CD4-positive, alpha-beta T cell (primary cell): ENCODE data around the gene UNC5B. TPM values are rescaled to one million over a fixed set of nuclear protein-coding genes. Genes with fewer than 3 reads are reported as not detected.

ENCODE experiments used
- ATAC-seq: fragments of 200-7000 bp; cut with Tn5 transposase; one replicate; pipeline ENCODE4 v1.10.0; 2022; ENCODE audit warnings: mild to moderate bottlenecking; ENCODE audit not compliant: poor library complexity
- CTCF ChIA-PET: fragments of 350-600 bp; sonication (Branson Sonifier 250); formaldehyde crosslinking; loops from one replicate; lab custom pipeline; 2021; ENCODE audit warnings: antibody characterized with exemption, inconsistent platforms; lab: Charles Lee
- POLR2A ChIA-PET: fragments of 350-600 bp; sonication (Branson Sonifier 250); formaldehyde crosslinking; loops from one replicate; lab custom pipeline; 2021; ENCODE audit warnings: antibody characterized with exemption, inconsistent platforms; lab: Charles Lee
- DNase-seq, 14 experiments: peaks; one replicate each; pipeline ENCODE4 v3.0.0-alpha.2; 2013 to 2020; ENCODE audit warnings: mixed read lengths in 2 of 14
- H3K27ac ChIP-seq, 2 donors: one replicate each; pipeline versions ENCODE4 v1.5.1 to v1.7.0; 2013; ENCODE audit warnings: low read length in 2 of 2, low read depth in 1 of 2, mild to moderate bottlenecking in 1 of 2
- H3K27me3 ChIP-seq, 2 experiments: 1 replicate in 1 of 2; 2 replicates in 1 of 2; pipeline versions ENCODE4 v1.6.1 to v1.7.0; 2013; ENCODE audit warnings: low read length in 2 of 2, control low read depth in 1 of 2, mild to moderate bottlenecking in 1 of 2, moderate library complexity in 1 of 2; ENCODE audit not compliant: insufficient read depth in 2 of 2, control insufficient read depth in 1 of 2
- H3K36me3 ChIP-seq: one replicate; pipeline ENCODE4 v1.6.1; 2013; ENCODE audit warnings: low read length, control low read depth; ENCODE audit not compliant: insufficient read depth
- H3K4me1 ChIP-seq: one replicate; pipeline ENCODE4 v1.6.1; 2013; ENCODE audit warnings: low read length, control low read depth; ENCODE audit not compliant: insufficient read depth
- H3K4me3 ChIP-seq: one replicate; pipeline ENCODE4 v1.5.1; 2013; ENCODE audit warnings: mild to moderate bottlenecking, low read length, moderate library complexity
- H3K9me3 ChIP-seq, 2 experiments: 1 replicate in 1 of 2; 2 replicates in 1 of 2; pipeline versions ENCODE4 v1.6.1 to v1.7.0; 2013; ENCODE audit warnings: low read length in 2 of 2, mild to moderate bottlenecking in 2 of 2, control low read depth in 1 of 2, moderate library complexity in 1 of 2; ENCODE audit not compliant: control insufficient read depth in 1 of 2, insufficient read depth in 1 of 2
- H3K27ac Mint-ChIP-seq: one replicate; pipeline ENCODE4 v1.8.0; 2020; ENCODE audit warnings: mixed read lengths
- H3K27me3 Mint-ChIP-seq: one replicate; pipeline ENCODE4 v1.8.0; 2021; ENCODE audit warnings: mixed read lengths
- H3K36me3 Mint-ChIP-seq: one replicate; pipeline ENCODE4 v1.8.0; 2021; ENCODE audit warnings: low read depth, mixed read lengths
- H3K4me1 Mint-ChIP-seq: one replicate; pipeline ENCODE4 v1.8.0; 2021; ENCODE audit warnings: low read depth, mixed read lengths
- H3K4me3 Mint-ChIP-seq: one replicate; pipeline ENCODE4 v1.8.0; 2020; ENCODE audit warnings: mild to moderate bottlenecking, mixed read lengths
- H3K9me3 Mint-ChIP-seq: one replicate; pipeline ENCODE4 v1.8.0; 2020; ENCODE audit warnings: mixed read lengths
- intact Hi-C, 2 experiments: fragments of 100-400 bp; cut with DNase I in 1 of 2; cut with micrococcal nuclease in 1 of 2; formaldehyde crosslinking; loops; one replicate each; pipeline versions ENCODE4 v1.15.1 to v1.9.0; 2023 to 2025; cut with DNase I, micrococcal nuclease
- total RNA-seq, 174 experiments: library from RNA in 2 of 174; stranded (reverse) in 2 of 174; gene quantifications; one replicate each; pipeline ENCODE4 v1.2.3 and lab custom pipeline; 2021 to 2026
- TF ChIP-seq, protein P1 (sequence below): fragments of 200-600 bp; IDR thresholded peaks from one replicate; pipeline ENCODE4 v1.8.0; 2022; ENCODE audit warnings: antibody characterized with exemption, mild to moderate bottlenecking

UNC5B gene
- total RNA-seq, 2 experiments from 2014 or later: 0.03 TPM; not detected in 1

DNA sequence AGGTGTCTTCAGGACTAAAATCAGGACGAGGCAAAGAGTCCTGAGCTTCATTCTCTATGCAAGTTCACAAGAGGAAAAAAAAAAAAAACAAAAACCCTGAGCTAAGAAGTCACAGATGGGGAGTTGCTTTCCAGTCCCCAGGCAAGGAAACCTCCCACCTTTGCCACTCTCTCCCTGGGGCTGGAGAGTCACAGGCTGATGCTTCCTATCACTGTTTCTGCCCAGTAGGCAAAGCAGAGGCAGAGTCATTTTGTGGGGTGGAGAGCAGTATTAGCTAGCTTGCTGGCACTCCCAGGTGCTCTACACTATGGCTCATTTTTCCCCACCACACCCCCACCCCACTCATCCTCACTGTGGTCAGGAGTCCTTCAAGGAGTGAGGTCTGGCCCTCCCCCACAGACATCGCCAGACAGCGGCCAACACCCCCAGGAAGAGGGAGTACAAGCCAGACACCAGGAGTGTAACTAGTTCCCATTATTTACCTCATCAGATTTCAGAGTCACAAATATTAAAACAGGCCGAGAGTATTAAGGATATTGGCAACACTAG lies 34.6 kb upstream of the UNC5B start:
- no peak for DNase-seq
- Mint-ChIP-seq H3K27me3 (no peaks in the 10 kb centered on the region), H3K36me3 (no peaks in the 10 kb centered on the region), H3K27ac (no peak overlapping the region), H3K9me3 (no peaks in the 10 kb centered on the region), H3K4me1 (no peaks in the 10 kb centered on the region), H3K4me3 (no peak overlapping the region)
- ATAC-seq: no peak
- Histone ChIP-seq H3K36me3 (no peaks in the 10 kb centered on the region), H3K4me3 (no peak overlapping the region), H3K4me1 (no peaks in the 10 kb centered on the region), H3K27ac (no peak overlapping the region), H3K9me3 (no peaks in the 10 kb centered on the region), H3K27me3 (no peaks in the 10 kb centered on the region)
- intact Hi-C loops: no loop called here
- ChIA-PET POLR2A (no interaction called here), CTCF (no interaction called here)
- TF ChIP-seq, protein P1, sequence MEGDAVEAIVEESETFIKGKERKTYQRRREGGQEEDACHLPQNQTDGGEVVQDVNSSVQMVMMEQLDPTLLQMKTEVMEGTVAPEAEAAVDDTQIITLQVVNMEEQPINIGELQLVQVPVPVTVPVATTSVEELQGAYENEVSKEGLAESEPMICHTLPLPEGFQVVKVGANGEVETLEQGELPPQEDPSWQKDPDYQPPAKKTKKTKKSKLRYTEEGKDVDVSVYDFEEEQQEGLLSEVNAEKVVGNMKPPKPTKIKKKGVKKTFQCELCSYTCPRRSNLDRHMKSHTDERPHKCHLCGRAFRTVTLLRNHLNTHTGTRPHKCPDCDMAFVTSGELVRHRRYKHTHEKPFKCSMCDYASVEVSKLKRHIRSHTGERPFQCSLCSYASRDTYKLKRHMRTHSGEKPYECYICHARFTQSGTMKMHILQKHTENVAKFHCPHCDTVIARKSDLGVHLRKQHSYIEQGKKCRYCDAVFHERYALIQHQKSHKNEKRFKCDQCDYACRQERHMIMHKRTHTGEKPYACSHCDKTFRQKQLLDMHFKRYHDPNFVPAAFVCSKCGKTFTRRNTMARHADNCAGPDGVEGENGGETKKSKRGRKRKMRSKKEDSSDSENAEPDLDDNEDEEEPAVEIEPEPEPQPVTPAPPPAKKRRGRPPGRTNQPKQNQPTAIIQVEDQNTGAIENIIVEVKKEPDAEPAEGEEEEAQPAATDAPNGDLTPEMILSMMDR: no peak

DNA sequence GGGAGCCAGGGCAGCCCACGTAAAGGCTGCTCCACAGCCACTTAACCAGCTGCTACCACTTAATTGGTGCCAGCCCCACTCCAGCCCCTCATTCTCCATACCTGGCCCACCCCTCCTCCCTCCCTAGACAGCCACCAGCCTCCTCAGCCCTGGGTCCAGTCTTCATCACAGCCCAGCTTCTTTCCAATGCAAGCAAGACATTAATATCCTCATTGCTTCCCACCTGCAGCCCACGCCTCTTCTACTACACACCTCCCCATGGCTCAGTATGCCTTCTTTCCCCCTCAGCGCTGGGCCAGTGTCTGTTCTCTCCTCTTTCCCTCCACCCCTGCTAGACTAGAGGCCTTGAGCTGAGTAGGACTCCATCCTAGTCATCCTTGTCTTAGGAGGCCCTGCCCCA lies 33.5 kb upstream of the UNC5B start:
- Histone ChIP-seq H3K4me1 (no peaks in the 10 kb centered on the region), H3K4me3 (no peak overlapping the region), H3K36me3 (no peaks in the 10 kb centered on the region), H3K9me3 (no peaks in the 10 kb centered on the region), H3K27ac (no peak overlapping the region), H3K27me3 (no peaks in the 10 kb centered on the region)
- Mint-ChIP-seq H3K4me3 (no peak overlapping the region), H3K27ac (no peak overlapping the region), H3K36me3 (no peaks in the 10 kb centered on the region), H3K4me1 (no peaks in the 10 kb centered on the region), H3K27me3 (no peaks in the 10 kb centered on the region), H3K9me3 (no peaks in the 10 kb centered on the region)
- ChIA-PET POLR2A (no interaction called here), CTCF (no interaction called here)
- no peak for ATAC-seq
- intact Hi-C loops: no loop called here
- DNase-seq: no peak
- TF ChIP-seq, protein P1: no peak

DNA sequence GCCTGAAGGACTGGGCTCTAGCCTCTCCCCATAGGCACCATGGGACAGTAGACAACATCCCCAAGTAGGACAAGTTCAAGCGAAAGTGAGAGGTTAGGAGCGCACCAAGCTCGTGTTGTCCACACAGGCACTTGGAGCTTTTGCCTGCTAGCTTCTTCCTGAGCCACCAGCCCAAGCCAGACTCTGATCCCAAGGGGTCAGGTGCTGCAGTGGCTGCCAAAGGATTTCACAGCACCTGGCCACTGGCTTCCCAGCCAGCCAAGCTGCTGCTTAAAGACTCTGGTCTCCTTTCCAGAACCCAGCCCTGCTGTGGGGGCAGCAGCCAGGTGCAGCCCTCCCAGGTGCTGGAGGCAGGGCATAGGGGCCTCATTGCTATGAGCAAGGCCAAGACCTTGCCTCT lies 33.0 kb upstream of the UNC5B start:
- H3K36me3 Mint-ChIP-seq: no peaks in the 10 kb centered on the region
- H3K27ac Mint-ChIP-seq: no peak overlapping the region
- H3K9me3 ChIP-seq: no peaks in the 10 kb centered on the region
- no peak overlapping the region for H3K4me3 ChIP-seq
- H3K27me3 ChIP-seq: no peaks in the 10 kb centered on the region
- TF ChIP-seq, protein P1: no peak
- intact Hi-C loops: no loop called here
- H3K36me3 ChIP-seq: no peaks in the 10 kb centered on the region
- ChIA-PET CTCF (no interaction called here), POLR2A (no interaction called here)
- no peak overlapping the region for H3K27ac ChIP-seq
- DNase-seq: no peak
- no peaks in the 10 kb centered on the region for H3K9me3 Mint-ChIP-seq
- H3K4me3 Mint-ChIP-seq: no peak overlapping the region
- no peaks in the 10 kb centered on the region for H3K4me1 Mint-ChIP-seq
- no peaks in the 10 kb centered on the region for H3K4me1 ChIP-seq
- no peaks in the 10 kb centered on the region for H3K27me3 Mint-ChIP-seq
- ATAC-seq: no peak
